Measurements from ENCODE around the gene PAX2.

Gene PAX2

GRCh38 chr10:100738055-100738827 lies 7.1 kb upstream of the PAX2 start:
- H2AFZ ChIP-seq (ENCODE audit: low read depth, low read length, severe bottlenecking), result no peak overlapping the region
- no peak for TF ChIP-seq EZH2phosphoT487 (conservative IDR thresholded peaks at IDR 0.05; ENCODE audit: low read length)
- no peak for TF ChIP-seq CTCF (IDR thresholded peaks at IDR 0.05; ENCODE audit: insufficient read depth, low read length, poor library complexity, severe bottlenecking)
- no peaks in the 10 kb centered on the region for H3K27me3 ChIP-seq (ENCODE audit: low read length)
- H3K4me2 ChIP-seq (ENCODE audit: low read depth, low read length, poor library complexity, severe bottlenecking), result no peak overlapping the region
- H3K27ac ChIP-seq (ENCODE audit: low read depth, low read length), result no peak overlapping the region
- H3K36me3 ChIP-seq (ENCODE audit: low read length), result no peaks in the 10 kb centered on the region
- H3K9ac ChIP-seq (ENCODE audit: low read length), result no peak overlapping the region
- no peaks in the 10 kb centered on the region for H3K9me2 ChIP-seq (replicated peaks; ENCODE audit: insufficient read depth, low read length)
- no peaks in the 10 kb centered on the region for H3F3A ChIP-seq (ENCODE audit: insufficient read depth)
- H3K4me3 ChIP-seq (ENCODE audit: insufficient read depth, low read length, poor library complexity, severe bottlenecking), result no peak overlapping the region
- H3K79me2 ChIP-seq (ENCODE audit: insufficient read depth, low read length), result no peaks in the 10 kb centered on the region
- no peaks in the 10 kb centered on the region for H4K20me1 ChIP-seq (ENCODE audit: low read depth, low read length)
- H3K9me3 ChIP-seq (ENCODE audit: insufficient read depth, low read length), result no peaks in the 10 kb centered on the region

GRCh38 chr10:100739517-100740368 lies 5.6 kb upstream of the PAX2 start:
- Histone ChIP-seq H3K9me2 (replicated peaks; ENCODE audit: insufficient read depth, low read length) (no peaks in the 10 kb centered on the region), H3K27me3 (ENCODE audit: low read length) (no peaks in the 10 kb centered on the region), H3F3A (ENCODE audit: insufficient read depth) (no peaks in the 10 kb centered on the region), H3K9me3 (ENCODE audit: insufficient read depth, low read length) (no peaks in the 10 kb centered on the region), H3K4me3 (ENCODE audit: insufficient read depth, low read length, poor library complexity, severe bottlenecking) (no peak overlapping the region), H3K9ac (ENCODE audit: low read length) (no peak overlapping the region), H4K20me1 (ENCODE audit: low read depth, low read length) (no peaks in the 10 kb centered on the region), H3K4me2 (ENCODE audit: low read depth, low read length, poor library complexity, severe bottlenecking) (no peak overlapping the region), H2AFZ (ENCODE audit: low read depth, low read length, severe bottlenecking) (no peak overlapping the region), H3K36me3 (ENCODE audit: low read length) (no peaks in the 10 kb centered on the region), H3K79me2 (ENCODE audit: insufficient read depth, low read length) (no peaks in the 10 kb centered on the region), H3K27ac (ENCODE audit: low read depth, low read length) (no peak overlapping the region)
- TF ChIP-seq CTCF (IDR thresholded peaks at IDR 0.05; ENCODE audit: insufficient read depth, low read length, poor library complexity, severe bottlenecking) (no peak), EZH2phosphoT487 (conservative IDR thresholded peaks at IDR 0.05; ENCODE audit: low read length) (no peak)

GRCh38 chr10:100740476-100741377 lies 4.7 kb upstream of the PAX2 start:
- no peaks in the 10 kb centered on the region for H3K27me3 ChIP-seq (ENCODE audit: low read length)
- H2AFZ ChIP-seq (ENCODE audit: low read depth, low read length, severe bottlenecking), result no peak overlapping the region
- H4K20me1 ChIP-seq (ENCODE audit: low read depth, low read length), result no peaks in the 10 kb centered on the region
- no peaks in the 10 kb centered on the region for H3K9me3 ChIP-seq (ENCODE audit: insufficient read depth, low read length)
- no peaks in the 10 kb centered on the region for H3K36me3 ChIP-seq (ENCODE audit: low read length)
- H3K4me3 ChIP-seq (ENCODE audit: insufficient read depth, low read length, poor library complexity, severe bottlenecking), result no peak overlapping the region
- no peak overlapping the region for H3K27ac ChIP-seq (ENCODE audit: low read depth, low read length)
- H3K79me2 ChIP-seq (ENCODE audit: insufficient read depth, low read length), result no peaks in the 10 kb centered on the region
- no peak overlapping the region for H3K4me2 ChIP-seq (ENCODE audit: low read depth, low read length, poor library complexity, severe bottlenecking)
- no peaks in the 10 kb centered on the region for H3F3A ChIP-seq (ENCODE audit: insufficient read depth)
- TF ChIP-seq EZH2phosphoT487 (conservative IDR thresholded peaks at IDR 0.05; ENCODE audit: low read length), result no peak
- no peak for TF ChIP-seq CTCF (IDR thresholded peaks at IDR 0.05; ENCODE audit: insufficient read depth, low read length, poor library complexity, severe bottlenecking)
- no peaks in the 10 kb centered on the region for H3K9me2 ChIP-seq (replicated peaks; ENCODE audit: insufficient read depth, low read length)
- H3K9ac ChIP-seq (ENCODE audit: low read length), result no peak overlapping the region
